Measurements from ENCODE around the gene PGAP3.

DNA sequence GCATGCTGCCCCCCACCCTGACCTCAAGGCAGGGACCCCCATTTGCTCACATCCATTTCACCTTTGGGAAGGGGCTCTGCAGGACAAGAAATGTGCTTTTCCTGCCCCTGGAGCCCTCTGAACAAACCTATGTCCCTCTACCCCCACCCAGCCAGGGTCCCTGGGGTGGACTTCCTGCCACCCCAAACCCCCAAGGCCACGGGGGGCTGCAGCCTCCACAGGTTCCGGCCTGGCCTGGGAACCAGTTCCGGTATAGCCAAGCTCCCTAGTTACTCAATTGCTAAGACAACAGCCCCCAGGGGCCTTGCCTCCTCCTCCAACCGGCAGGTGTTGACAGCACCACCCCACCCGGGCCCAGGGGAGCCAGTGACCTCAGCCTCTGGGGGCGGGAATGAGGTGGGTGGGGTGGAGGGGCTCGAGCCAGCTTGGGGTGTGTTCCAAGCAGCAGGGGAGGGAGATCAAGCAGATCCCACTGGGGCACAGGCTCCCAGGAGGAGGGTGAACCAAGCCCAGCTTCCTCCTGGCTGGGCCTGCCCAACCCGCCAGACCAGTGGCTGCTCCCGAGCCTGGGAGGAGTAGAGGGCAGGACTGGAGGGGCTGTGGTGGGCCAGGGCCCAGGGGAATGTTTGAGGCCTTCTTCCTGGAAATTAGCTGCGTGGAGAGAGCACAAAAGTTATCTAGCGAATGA is 13.0 kb downstream of the PGAP3 start:
- TF ChIP-seq, protein P1, sequence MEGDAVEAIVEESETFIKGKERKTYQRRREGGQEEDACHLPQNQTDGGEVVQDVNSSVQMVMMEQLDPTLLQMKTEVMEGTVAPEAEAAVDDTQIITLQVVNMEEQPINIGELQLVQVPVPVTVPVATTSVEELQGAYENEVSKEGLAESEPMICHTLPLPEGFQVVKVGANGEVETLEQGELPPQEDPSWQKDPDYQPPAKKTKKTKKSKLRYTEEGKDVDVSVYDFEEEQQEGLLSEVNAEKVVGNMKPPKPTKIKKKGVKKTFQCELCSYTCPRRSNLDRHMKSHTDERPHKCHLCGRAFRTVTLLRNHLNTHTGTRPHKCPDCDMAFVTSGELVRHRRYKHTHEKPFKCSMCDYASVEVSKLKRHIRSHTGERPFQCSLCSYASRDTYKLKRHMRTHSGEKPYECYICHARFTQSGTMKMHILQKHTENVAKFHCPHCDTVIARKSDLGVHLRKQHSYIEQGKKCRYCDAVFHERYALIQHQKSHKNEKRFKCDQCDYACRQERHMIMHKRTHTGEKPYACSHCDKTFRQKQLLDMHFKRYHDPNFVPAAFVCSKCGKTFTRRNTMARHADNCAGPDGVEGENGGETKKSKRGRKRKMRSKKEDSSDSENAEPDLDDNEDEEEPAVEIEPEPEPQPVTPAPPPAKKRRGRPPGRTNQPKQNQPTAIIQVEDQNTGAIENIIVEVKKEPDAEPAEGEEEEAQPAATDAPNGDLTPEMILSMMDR (tag by site-specific recombination; IDR thresholded peaks at IDR 0.05), result no peak
- TF ChIP-seq, protein P2, sequence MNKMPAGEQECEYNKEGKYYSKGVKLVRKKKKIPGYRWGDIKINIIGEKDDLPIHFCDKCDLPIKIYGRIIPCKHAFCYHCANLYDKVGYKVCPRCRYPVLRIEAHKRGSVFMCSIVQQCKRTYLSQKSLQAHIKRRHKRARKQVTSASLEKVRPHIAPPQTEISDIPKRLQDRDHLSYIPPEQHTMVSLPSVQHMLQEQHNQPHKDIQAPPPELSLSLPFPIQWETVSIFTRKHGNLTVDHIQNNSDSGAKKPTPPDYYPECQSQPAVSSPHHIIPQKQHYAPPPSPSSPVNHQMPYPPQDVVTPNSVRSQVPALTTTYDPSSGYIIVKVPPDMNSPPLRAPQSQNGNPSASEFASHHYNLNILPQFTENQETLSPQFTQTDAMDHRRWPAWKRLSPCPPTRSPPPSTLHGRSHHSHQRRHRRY (tag by site-specific recombination; IDR thresholded peaks at IDR 0.05), result no peak
- TF ChIP-seq PRDM4 (tag by site-specific recombination; IDR thresholded peaks at IDR 0.05), result no peak
- no peak for TF ChIP-seq KLF16 (tag by site-specific recombination; IDR thresholded peaks at IDR 0.05)
- no peak for TF ChIP-seq ZNF239 (tag by site-specific recombination; IDR thresholded peaks at IDR 0.05)
- no peak for TF ChIP-seq HOXC10 (CRISPR knock-in tag; IDR thresholded peaks at IDR 0.05)
- no peak for TF ChIP-seq WT1 (tag by site-specific recombination; IDR thresholded peaks at IDR 0.05)
- no peak for TF ChIP-seq ZBTB26 (tag by site-specific recombination; optimal IDR thresholded peaks at IDR 0.05)
- TF ChIP-seq SALL2 (tag by site-specific recombination; IDR thresholded peaks at IDR 0.05; ENCODE audit: borderline replicate concordance), result no peak
- no peak for TF ChIP-seq ZNF292 (tag by site-specific recombination; IDR thresholded peaks at IDR 0.05; ENCODE audit: borderline replicate concordance, low read depth)

Data from HEK293 (cell line).